ENCODE measurements around the gene NOTCH2. TPM values are rescaled to one million over a fixed set of nuclear protein-coding genes. Genes with fewer than 3 reads are reported as not detected.

NOTCH2 gene
- total RNA-seq, 1 experiment from 2014 or later, result 103 TPM

DNA sequence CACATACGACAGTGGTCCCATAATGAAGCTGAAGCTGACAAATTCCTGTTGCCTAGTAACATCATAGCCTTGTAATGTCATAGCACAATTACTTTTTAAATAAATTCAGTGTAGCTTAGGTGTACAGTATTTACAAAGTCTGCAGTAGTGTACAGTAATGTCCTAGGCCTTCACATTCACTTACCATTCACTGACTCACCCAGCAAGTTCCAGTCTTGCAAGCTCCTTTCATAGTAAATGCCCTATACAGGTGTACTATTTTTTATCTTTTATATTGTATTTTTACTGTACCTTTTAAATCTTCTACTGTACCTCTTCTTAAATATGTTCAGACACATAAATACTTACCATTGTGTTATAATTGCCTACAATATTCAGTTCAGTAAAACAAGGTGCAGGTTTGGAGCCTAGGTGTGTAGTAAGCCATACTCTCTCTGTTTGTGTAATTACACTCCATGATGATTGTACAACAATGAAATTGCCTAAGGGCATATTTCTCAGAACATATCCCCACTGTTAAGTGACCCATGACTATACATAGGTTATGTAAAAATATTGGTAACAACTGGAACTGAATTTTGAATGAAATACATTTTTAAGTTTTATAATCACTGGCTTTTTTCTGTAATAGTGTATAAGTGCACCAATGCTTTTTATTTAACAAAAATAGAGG lies 139.7 kb downstream of the NOTCH2 start:
- H3K36me3 ChIP-seq, result peaks cover 77% of the 10 kb centered on the region
- H3K9me3 ChIP-seq (replicated peaks), result peaks cover 4% of the 10 kb centered on the region; the same call in 1 of the 2 replicates
- H3K4me1 ChIP-seq (replicated peaks), result no peaks in the 10 kb centered on the region
- no peak overlapping the region for H3K4me3 ChIP-seq
- no peak for DNase-seq (ENCODE audit: low read depth in 1 of 2, low spot score in 2 of 2)
- H3K27ac ChIP-seq, result no peak overlapping the region
- H3K27me3 ChIP-seq (replicated peaks), result no peaks in the 10 kb centered on the region

DNA sequence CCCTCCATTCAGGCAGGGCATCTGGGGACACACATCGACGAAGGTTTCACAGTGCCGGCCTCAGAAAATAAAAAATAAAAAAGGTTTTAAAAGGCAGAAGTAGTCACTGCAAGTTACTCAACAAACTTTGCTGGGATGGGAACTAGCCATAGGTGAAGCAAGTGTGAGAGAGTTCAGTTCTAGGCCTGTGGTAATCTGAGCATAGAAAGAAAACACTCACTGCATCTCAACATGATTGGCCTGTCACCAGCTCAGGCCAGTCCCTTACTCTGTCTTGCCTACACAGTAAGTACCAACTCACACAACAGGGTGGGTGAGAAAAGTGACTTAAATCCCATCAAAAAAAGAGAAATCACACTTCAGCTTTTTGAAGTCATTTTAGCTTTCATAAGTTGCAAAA lies 142.9 kb downstream of the NOTCH2 start:
- DNase-seq (ENCODE audit: low read depth in 1 of 2, low spot score in 2 of 2), result no peak
- Histone ChIP-seq H3K36me3 (peaks cover 88% of the 10 kb centered on the region), H3K4me1 (replicated peaks) (no peaks in the 10 kb centered on the region)

DNA sequence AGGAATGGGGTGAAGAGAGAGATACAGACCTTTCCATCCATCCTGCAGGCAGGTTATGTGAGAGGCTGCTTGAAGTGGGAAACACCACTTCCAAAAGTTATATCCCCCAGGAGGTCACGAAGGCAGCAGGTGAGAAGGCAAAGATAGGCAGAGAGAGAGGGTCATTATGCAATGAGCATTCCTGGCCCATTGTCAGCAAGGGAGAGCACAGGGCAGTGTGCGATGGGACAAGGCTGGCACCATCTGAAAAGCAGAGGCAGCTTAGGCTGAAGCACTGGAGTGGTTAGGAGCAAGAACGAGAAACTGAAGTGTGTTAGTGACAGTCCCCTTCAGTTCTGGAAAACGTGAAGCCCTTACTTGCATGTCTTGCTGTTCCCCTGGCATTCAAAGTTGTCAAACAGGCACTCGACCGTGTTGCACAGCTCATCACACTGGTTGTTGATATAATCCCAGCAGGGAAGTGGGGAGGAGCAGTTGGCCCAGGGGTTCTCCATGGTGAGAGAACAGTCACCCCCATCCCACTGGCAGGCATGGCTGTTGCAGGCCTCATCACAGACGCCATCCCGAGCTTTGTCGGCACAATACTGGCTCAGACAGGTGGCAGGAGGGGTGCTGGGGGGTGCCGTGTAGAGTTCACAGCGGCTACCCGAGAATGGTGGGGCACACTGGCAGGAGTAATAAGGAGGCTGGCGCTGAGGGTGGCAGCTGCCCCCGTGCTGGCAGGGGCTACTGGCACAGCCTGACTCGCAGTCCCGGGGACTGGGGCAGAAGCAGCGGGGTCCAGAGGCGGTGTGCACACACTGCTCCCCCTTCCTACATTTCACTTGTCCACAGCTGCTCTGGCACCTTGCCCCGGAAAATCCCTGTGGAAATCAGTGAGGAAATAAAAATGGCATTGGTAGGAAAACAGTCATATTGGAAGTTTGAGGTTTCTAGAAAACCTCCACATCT lies 144.2 kb downstream of the NOTCH2 start:
- Histone ChIP-seq H3K36me3 (peaks cover 98% of the 10 kb centered on the region), H3K4me3 (no peak overlapping the region)
- no peak for DNase-seq (ENCODE audit: low read depth in 1 of 2, low spot score in 2 of 2)

More for the DNA sequence above, 142.9 kb downstream of the NOTCH2 start:
- no peaks in the 10 kb centered on the region for H3K27me3 ChIP-seq (replicated peaks)
- H3K4me3 ChIP-seq, result no peak overlapping the region
- no peak overlapping the region for H3K27ac ChIP-seq
- no peaks in the 10 kb centered on the region for H3K9me3 ChIP-seq (replicated peaks)

GRCh38 chr1:119920104-119920968 lies 149.1 kb downstream of the NOTCH2 start:
- Histone ChIP-seq H3K4me1 (replicated peaks) (no peaks in the 10 kb centered on the region), H3K9me3 (replicated peaks) (no peaks in the 10 kb centered on the region), H3K36me3 (peaks cover 100% of the 10 kb centered on the region), H3K27ac (no peak overlapping the region), H3K4me3 (no peak overlapping the region), H3K27me3 (replicated peaks) (no peaks in the 10 kb centered on the region)
- no peak for DNase-seq (ENCODE audit: low read depth in 1 of 2, low spot score in 2 of 2)

More for the DNA sequence above, 144.2 kb downstream of the NOTCH2 start:
- Histone ChIP-seq H3K4me1 (replicated peaks) (no peaks in the 10 kb centered on the region), H3K27ac (no peak overlapping the region), H3K9me3 (replicated peaks) (no peaks in the 10 kb centered on the region), H3K27me3 (replicated peaks) (no peaks in the 10 kb centered on the region)

GRCh38 chr1:119919241-119919640 lies 150.2 kb downstream of the NOTCH2 start:
- H3K4me1 ChIP-seq (replicated peaks), result no peaks in the 10 kb centered on the region
- H3K27me3 ChIP-seq (replicated peaks), result no peaks in the 10 kb centered on the region
- H3K4me3 ChIP-seq, result no peak overlapping the region
- DNase-seq (ENCODE audit: low read depth in 1 of 2, low spot score in 2 of 2), result no peak
- H3K36me3 ChIP-seq, result peaks cover 100% of the 10 kb centered on the region
- no peak overlapping the region for H3K27ac ChIP-seq
- no peaks in the 10 kb centered on the region for H3K9me3 ChIP-seq (replicated peaks)

DNA sequence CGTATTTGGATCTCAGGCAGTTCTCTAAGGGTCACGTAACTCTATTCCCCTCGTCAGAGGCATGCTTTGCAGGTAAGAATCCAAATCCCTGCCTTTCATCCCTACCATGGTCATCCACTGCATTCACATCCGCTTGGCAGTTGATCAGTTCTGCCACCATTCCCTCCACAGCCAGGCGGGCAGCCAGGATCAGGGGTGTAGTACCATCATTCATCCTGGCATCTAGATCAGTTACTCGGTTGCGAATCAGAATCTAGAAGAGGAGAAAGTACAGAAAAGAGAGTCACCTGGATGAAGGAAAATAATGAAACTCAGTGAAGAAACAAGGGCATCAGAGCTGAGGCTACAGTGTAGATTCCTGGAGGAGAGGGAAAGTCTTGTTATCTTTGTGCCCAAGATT lies 151.2 kb downstream of the NOTCH2 start:
- Histone ChIP-seq H3K36me3 (peaks cover 100% of the 10 kb centered on the region), H3K27me3 (replicated peaks) (no peaks in the 10 kb centered on the region), H3K27ac (no peak overlapping the region), H3K4me3 (no peak overlapping the region), H3K9me3 (replicated peaks) (no peaks in the 10 kb centered on the region), H3K4me1 (replicated peaks) (no peaks in the 10 kb centered on the region)
- no peak for DNase-seq (ENCODE audit: low read depth in 1 of 2, low spot score in 2 of 2)

GRCh38 chr1:119917304-119918055 lies 152.0 kb downstream of the NOTCH2 start:
- H3K4me3 ChIP-seq, result no peak overlapping the region
- H3K27ac ChIP-seq, result no peak overlapping the region
- H3K27me3 ChIP-seq (replicated peaks), result no peaks in the 10 kb centered on the region
- DNase-seq (ENCODE audit: low read depth in 1 of 2, low spot score in 2 of 2), result no peak
- no peaks in the 10 kb centered on the region for H3K9me3 ChIP-seq (replicated peaks)
- H3K36me3 ChIP-seq, result peaks cover 100% of the 10 kb centered on the region
- no peaks in the 10 kb centered on the region for H3K4me1 ChIP-seq (replicated peaks)

DNA sequence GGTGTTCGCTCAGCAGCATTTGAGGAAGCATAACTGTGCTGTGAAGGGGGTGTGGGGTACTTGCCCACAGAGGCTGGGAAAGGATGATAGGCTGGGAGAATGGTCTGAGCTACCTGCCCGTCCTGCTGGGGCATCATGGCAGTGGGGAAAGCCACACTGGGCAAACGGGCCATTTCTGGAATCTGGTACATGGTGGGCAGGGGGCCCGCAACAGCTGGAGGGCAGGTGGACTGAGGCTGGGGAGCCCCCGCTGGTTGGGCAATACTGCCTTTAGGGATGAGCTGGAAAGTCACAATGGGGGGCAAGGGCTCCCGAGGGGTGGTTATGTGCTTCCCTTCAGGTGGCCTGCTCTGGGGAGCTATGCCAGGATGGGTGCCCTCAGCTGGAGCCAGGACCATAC lies 153.9 kb downstream of the NOTCH2 start:
- no peak overlapping the region for H3K4me3 ChIP-seq
- no peak for DNase-seq (ENCODE audit: low read depth in 1 of 2, low spot score in 2 of 2)
- no peaks in the 10 kb centered on the region for H3K27me3 ChIP-seq (replicated peaks)
- H3K9me3 ChIP-seq (replicated peaks), result no peaks in the 10 kb centered on the region
- H3K4me1 ChIP-seq (replicated peaks), result no peaks in the 10 kb centered on the region
- H3K27ac ChIP-seq, result no peak overlapping the region
- peaks cover 83% of the 10 kb centered on the region for H3K36me3 ChIP-seq

DNA sequence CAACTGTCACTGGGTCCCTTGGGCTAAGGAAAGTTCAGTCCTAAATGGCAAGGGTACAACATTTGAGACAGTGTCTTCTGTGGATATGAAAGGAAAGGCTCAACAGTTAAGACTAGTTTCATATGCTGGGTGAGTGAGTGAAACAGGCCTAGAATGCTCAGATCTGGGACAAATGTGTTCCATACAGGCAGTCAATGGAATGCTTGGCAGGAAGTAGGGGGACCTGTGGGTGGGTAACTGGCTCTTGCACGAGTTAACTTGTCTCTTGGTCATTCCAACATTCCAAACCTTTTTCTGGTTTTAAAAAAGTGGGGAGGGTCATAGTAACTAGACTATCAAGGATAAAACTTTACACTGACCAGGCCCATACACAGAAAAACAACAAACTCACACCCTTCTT lies 155.4 kb downstream of the NOTCH2 start:
- H3K27ac ChIP-seq, result no peak overlapping the region
- no peaks in the 10 kb centered on the region for H3K9me3 ChIP-seq (replicated peaks)
- H3K36me3 ChIP-seq, result peaks cover 69% of the 10 kb centered on the region
- H3K27me3 ChIP-seq (replicated peaks), result no peaks in the 10 kb centered on the region
- no peak for DNase-seq (ENCODE audit: low read depth in 1 of 2, low spot score in 2 of 2)
- H3K4me3 ChIP-seq, result no peak overlapping the region
- H3K4me1 ChIP-seq (replicated peaks), result no peaks in the 10 kb centered on the region

GRCh38 chr1:119912963-119913362 lies 156.5 kb downstream of the NOTCH2 start:
- Histone ChIP-seq H3K27me3 (replicated peaks) (no peaks in the 10 kb centered on the region), H3K36me3 (peaks cover 57% of the 10 kb centered on the region), H3K27ac (no peak overlapping the region), H3K4me1 (replicated peaks) (no peaks in the 10 kb centered on the region), H3K9me3 (replicated peaks) (no peaks in the 10 kb centered on the region), H3K4me3 (no peak overlapping the region)
- no peak for DNase-seq (ENCODE audit: low read depth in 1 of 2, low spot score in 2 of 2)

GRCh38 chr1:119911775-119912174 lies 157.7 kb downstream of the NOTCH2 start:
- no peak for DNase-seq (ENCODE audit: low read depth in 1 of 2, low spot score in 2 of 2)
- Histone ChIP-seq H3K4me3 (no peak overlapping the region), H3K36me3 (peaks cover 46% of the 10 kb centered on the region), H3K4me1 (replicated peaks) (no peaks in the 10 kb centered on the region), H3K27ac (no peak overlapping the region), H3K9me3 (replicated peaks) (no peaks in the 10 kb centered on the region), H3K27me3 (replicated peaks) (no peaks in the 10 kb centered on the region)

GRCh38 chr1:119910618-119911017 lies 158.8 kb downstream of the NOTCH2 start:
- H3K27ac ChIP-seq, result no peak overlapping the region
- DNase-seq (ENCODE audit: low read depth in 1 of 2, low spot score in 2 of 2), result no peak
- no peaks in the 10 kb centered on the region for H3K27me3 ChIP-seq (replicated peaks)
- H3K36me3 ChIP-seq, result peaks cover 34% of the 10 kb centered on the region
- H3K9me3 ChIP-seq (replicated peaks), result no peaks in the 10 kb centered on the region
- H3K4me3 ChIP-seq, result no peak overlapping the region
- no peaks in the 10 kb centered on the region for H3K4me1 ChIP-seq (replicated peaks)
